ENCODE data around the gene CEMIP2.

CEMIP2 gene

DNA sequence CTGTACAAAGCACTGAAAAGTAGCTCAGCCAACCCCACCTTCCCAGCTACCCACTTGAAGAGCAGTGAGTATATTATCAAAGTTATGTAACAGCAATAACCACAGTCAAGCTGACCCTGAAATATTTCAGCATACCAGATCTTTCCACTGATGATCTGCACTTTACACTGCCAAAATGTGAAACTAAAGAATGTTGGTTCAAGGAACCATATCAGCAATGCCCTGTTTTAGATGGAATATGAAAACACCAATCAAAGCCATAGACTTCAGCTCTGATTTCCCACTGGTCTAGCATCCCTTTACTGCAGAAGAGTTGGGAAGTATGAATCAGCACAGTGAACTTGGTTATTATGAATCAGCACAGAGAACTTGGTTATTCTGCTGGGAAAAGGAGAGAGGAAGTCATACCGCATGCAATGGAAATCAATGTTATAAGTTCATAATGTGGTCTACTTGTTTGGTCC, 20.0 kb downstream of the CEMIP2 start:
- DNase-seq (ENCODE audit: low read depth) = no peak
- H3K4me3 ChIP-seq (ENCODE audit: low read depth, low read length) = no peak overlapping the region
- TF ChIP-seq, protein P1, sequence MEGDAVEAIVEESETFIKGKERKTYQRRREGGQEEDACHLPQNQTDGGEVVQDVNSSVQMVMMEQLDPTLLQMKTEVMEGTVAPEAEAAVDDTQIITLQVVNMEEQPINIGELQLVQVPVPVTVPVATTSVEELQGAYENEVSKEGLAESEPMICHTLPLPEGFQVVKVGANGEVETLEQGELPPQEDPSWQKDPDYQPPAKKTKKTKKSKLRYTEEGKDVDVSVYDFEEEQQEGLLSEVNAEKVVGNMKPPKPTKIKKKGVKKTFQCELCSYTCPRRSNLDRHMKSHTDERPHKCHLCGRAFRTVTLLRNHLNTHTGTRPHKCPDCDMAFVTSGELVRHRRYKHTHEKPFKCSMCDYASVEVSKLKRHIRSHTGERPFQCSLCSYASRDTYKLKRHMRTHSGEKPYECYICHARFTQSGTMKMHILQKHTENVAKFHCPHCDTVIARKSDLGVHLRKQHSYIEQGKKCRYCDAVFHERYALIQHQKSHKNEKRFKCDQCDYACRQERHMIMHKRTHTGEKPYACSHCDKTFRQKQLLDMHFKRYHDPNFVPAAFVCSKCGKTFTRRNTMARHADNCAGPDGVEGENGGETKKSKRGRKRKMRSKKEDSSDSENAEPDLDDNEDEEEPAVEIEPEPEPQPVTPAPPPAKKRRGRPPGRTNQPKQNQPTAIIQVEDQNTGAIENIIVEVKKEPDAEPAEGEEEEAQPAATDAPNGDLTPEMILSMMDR (IDR thresholded peaks at IDR 0.05; ENCODE audit: low read depth, low read length, missing control alignments) = no peak

DNA sequence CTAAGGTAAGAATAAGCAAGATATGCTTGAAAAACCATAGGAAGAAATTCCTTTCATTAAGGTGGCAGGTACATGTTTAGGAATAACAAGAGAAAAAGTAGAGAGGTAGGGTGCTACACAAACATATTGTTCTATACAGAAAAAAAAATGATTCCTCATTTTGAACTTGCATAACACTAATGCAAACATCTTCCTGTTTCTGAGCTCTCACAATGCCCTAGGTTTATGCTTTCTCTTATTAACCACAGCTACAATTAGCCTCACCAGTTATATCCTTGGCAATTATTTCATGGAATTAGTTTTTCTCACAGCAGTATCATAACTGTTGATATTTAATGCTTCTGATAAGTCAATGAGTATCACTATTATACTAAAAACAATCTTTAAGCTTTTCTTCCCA, 20.7 kb downstream of the CEMIP2 start:
- TF ChIP-seq, protein P1 (IDR thresholded peaks at IDR 0.05; ENCODE audit: low read depth, low read length, missing control alignments) = no peak
- H3K4me3 ChIP-seq (ENCODE audit: low read depth, low read length) = no peak overlapping the region
- DNase-seq (ENCODE audit: low read depth) = no peak

DNA sequence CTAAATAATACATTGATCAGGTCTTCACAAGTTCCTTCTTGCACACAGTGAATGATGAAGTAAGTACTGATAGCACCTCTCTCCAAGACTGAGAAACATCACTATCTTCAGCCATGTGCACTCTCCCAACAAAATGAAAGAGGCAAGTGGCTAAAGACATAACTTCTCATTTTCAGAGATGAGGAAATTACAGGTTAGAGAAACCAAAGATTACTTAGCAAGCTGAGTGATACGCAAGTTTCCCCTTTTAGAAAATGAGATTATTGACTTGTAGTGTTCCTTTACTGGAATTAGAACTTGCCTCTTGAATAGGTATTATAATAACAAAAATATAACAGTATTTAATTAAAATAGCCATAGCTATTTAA, 21.6 kb downstream of the CEMIP2 start:
- TF ChIP-seq, protein P1 (IDR thresholded peaks at IDR 0.05; ENCODE audit: low read depth, low read length, missing control alignments) = no peak
- H3K4me3 ChIP-seq (ENCODE audit: low read depth, low read length) = no peak overlapping the region
- DNase-seq (ENCODE audit: low read depth) = no peak

DNA sequence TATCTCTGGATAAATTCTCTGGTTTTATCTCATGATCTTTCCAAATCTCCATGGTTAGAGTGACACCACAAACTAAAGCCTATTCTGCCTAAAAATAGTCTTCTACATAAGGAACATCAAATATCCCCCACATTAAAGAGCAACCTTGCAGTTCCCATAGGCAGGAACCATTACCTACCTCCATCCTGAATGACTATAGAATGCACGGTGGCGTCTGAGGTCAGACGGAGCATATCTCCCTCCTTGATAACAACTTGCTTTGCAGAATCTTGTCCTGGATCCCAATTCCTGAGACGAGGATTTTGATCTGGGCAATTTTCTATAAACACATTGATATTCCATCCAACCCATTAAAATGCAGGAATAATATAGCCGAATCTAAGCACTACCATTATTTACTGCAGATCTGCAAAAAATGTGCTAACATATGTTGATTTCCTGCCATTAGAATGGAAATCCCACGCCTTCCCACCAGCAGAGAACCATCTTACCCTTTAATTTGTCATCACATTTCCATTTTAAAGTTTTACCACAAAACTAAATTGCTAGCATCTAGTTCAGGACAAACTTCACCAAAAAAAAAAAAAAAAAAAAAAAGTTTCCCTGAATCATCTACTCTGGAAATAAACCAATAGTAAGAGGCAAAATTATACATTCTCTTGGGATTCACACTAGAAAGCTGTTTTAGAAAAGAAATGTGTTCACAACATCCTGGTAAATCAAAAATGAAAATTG, 22.1 kb downstream of the CEMIP2 start:
- H3K4me3 ChIP-seq (ENCODE audit: low read depth, low read length) = no peak overlapping the region
- TF ChIP-seq, protein P1 (IDR thresholded peaks at IDR 0.05; ENCODE audit: low read depth, low read length, missing control alignments) = no peak
- no peak for DNase-seq (ENCODE audit: low read depth)

DNA sequence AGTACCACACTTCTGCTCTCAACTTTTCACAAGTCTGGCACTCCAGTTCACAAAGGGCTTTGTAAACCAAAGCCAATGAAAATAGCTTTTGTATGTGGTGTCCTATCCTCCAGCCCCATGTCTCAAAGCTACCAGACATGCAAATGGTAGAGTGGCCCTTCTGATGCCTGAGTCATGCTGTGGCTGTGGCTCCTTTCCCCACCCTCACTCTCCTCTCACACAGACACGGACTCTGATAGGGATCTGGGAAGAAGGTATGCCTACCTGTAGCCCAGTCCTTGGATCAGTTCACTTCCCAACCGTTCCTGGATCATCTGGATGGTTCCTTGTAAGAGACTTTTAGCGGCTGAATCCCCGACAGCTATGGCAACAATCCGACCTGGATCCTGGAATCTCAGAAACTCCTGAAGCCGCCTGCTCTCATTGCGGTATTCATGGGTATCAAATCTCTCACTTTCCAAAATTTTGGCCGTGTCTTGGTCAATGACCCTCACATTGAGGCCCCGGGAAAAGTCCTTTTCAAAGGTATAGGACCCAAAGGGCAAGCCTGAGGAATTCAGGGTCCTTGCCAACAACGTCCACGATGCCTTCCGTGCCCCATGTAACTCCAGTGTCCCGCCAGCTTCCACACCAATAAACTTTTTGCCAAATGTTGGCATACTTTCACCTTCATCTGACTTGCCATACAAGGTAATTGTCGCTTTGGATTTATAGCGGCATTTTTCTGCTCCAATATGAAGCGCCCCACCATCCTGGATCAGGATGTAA, 23.4 kb downstream of the CEMIP2 start:
- no peak for DNase-seq (ENCODE audit: low read depth)
- no peak overlapping the region for H3K4me3 ChIP-seq (ENCODE audit: low read depth, low read length)
- TF ChIP-seq, protein P1 (IDR thresholded peaks at IDR 0.05; ENCODE audit: low read depth, low read length, missing control alignments) = no peak

DNA sequence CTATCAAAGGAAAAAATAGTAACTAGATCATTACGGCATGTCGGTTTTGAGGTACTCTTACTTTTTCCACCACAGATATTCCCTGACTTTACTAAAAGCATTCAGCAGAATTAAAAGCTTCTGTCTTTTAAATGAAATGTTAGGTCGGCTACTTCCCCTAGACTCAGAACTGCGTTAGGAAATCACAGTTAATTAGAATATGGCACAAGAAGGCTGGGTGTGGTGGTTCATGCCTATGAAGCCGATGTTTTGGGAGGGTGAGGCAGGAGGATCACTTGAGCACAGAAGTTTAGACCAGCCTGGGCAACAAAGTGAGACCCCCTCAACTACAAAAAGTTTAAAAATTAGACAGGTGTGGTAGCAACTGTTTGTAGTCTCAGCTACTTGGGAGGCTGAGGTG, 24.4 kb downstream of the CEMIP2 start:
- TF ChIP-seq, protein P1 (IDR thresholded peaks at IDR 0.05; ENCODE audit: low read depth, low read length, missing control alignments) = no peak
- no peak for DNase-seq (ENCODE audit: low read depth)
- no peak overlapping the region for H3K4me3 ChIP-seq (ENCODE audit: low read depth, low read length)
